HCT116 (cell line): Measurements from ENCODE around the gene ENOX1. TPM values are rescaled to one million over a fixed set of nuclear protein-coding genes. Genes with fewer than 3 reads are reported as not detected.

ENCODE experiments used
- ATAC-seq: fragments of 200-7000 bp; cut with Tn5 transposase; 2 replicates; pipeline ENCODE4 v1.9.1; 2020; ENCODE audit warnings: mild to moderate bottlenecking, moderate library complexity
- BruUV-seq: library from RNA; stranded (reverse); fragments of 400-500 nt; replicated peaks from 2 replicates; lab custom pipeline; 2021; lab: Mats Ljungman, UMichigan
- CTCF ChIA-PET: fragments of 300-600 bp; sonication (Branson Sonifier 250); formaldehyde crosslinking; loops from one replicate; lab custom pipeline; 2021; ENCODE audit warnings: antibody characterized with exemption; lab: Charles Lee
- POLR2A ChIA-PET: fragments of 300-600, 350-600 bp; sonication (Branson Sonifier 250); formaldehyde crosslinking; loops from one replicate; lab custom pipeline; 2021; ENCODE audit warnings: antibody characterized with exemption; lab: Charles Lee
- RAD21 ChIA-PET, 2 experiments: fragments of 300-600 bp; sonication (Branson Sonifier 250); formaldehyde crosslinking; loops; one replicate each; lab custom pipeline; 2023; ENCODE audit warnings: low total read pairs in 2 of 2; ENCODE audit not compliant: uncharacterized antibody in 2 of 2, unreplicated experiment in 2 of 2, low non-redundant PET in 1 of 2; lab: Charles Lee
- DNase-seq: peaks from one replicate; pipeline ENCODE4 v3.0.0-alpha.2; 2010; ENCODE audit warnings: low read depth, low spot score
- H2AFZ ChIP-seq: fragments of 200-600 bp; shearing (Covaris generic), sonication (generic); 2 replicates; pipeline ENCODE4 v1.6.1; 2017; ENCODE audit warnings: low read depth, mixed run types, mixed read lengths, antibody characterized with exemption, low read length; ENCODE audit not compliant: poor library complexity, severe bottlenecking
- H3K27ac ChIP-seq: 2 replicates; pipeline ENCODE4 v1.5.1; 2012; ENCODE audit warnings: low read depth, low read length
- H3K27me3 ChIP-seq: fragments of 200-600 bp; sonication (generic); 2 replicates; pipeline ENCODE4 v1.6.1; 2016; ENCODE audit warnings: mixed run types, low read length, mixed read lengths; ENCODE audit not compliant: insufficient read depth
- H3K36me3 ChIP-seq, 2 experiments: fragments of 200-500 bp in 1 of 2; fragments of 200-600 bp in 1 of 2; sonication (Bioruptor generic) in 1 of 2; sonication (generic) in 1 of 2; 2 replicates each; pipeline versions ENCODE4 v1.5.1 to v1.6.1; 2014 to 2016; ENCODE audit warnings: low read length in 2 of 2, inconsistent platforms in 1 of 2, mixed read lengths in 1 of 2, mixed run types in 1 of 2; ENCODE audit not compliant: insufficient read depth in 2 of 2, control insufficient read depth in 1 of 2
- H3K4me1 ChIP-seq, 2 experiments: fragments of 200-600 bp in 1 of 2; sonication (generic) in 1 of 2; 2 replicates each; pipeline versions ENCODE4 v1.5.1 to v1.6.1; 2012 to 2017; ENCODE audit warnings: low read length in 2 of 2, inconsistent platforms in 1 of 2, mild to moderate bottlenecking in 1 of 2, mixed read lengths in 1 of 2, mixed run types in 1 of 2, moderate library complexity in 1 of 2; ENCODE audit not compliant: insufficient read depth in 2 of 2, control insufficient read depth in 1 of 2
- H3K4me2 ChIP-seq: fragments of 200-600 bp; sonication (generic); 2 replicates; pipeline ENCODE4 v1.6.1; 2017; ENCODE audit warnings: mixed run types, low read length, mixed read lengths
- H3K4me3 ChIP-seq, 2 experiments: fragments of 200-600 bp in 1 of 2; sonication (generic) in 1 of 2; replicated peaks in 1 of 2; 2 replicates each; pipeline ENCODE4 v1.5.1; 2011 to 2016; ENCODE audit warnings: low read length in 2 of 2, control low read depth in 1 of 2, low read depth in 1 of 2, mild to moderate bottlenecking in 1 of 2, mixed read lengths in 1 of 2, mixed run types in 1 of 2
- H3K79me2 ChIP-seq: fragments of 200-600 bp; sonication (generic); 2 replicates; pipeline ENCODE4 v1.6.1; 2017; ENCODE audit warnings: mild to moderate bottlenecking, mixed run types, low read length, moderate library complexity, mixed read lengths; ENCODE audit not compliant: insufficient read depth
- H3K9ac ChIP-seq: fragments of 200-600 bp; sonication (generic); 2 replicates; pipeline ENCODE4 v1.6.1; 2016; ENCODE audit warnings: low read length, mixed read lengths
- H3K9me2 ChIP-seq: fragments of 200-600 bp; sonication (generic), shearing (Covaris generic); 2 replicates; pipeline ENCODE4 v1.6.1; 2017; ENCODE audit warnings: mixed run types, mild to moderate bottlenecking, moderate library complexity; ENCODE audit not compliant: insufficient read depth
- H3K9me3 ChIP-seq, 2 experiments: fragments of 200-500 bp in 1 of 2; fragments of 200-600 bp in 1 of 2; sonication (Bioruptor generic) in 1 of 2; sonication (generic) in 1 of 2; 2 replicates each; pipeline ENCODE4 v1.6.1; 2014 to 2017; ENCODE audit warnings: low read length in 2 of 2, mixed read lengths in 2 of 2, inconsistent platforms in 1 of 2, low read depth in 1 of 2, mild to moderate bottlenecking in 1 of 2, mixed run types in 1 of 2, moderate library complexity in 1 of 2; ENCODE audit not compliant: control insufficient read depth in 1 of 2, insufficient read depth in 1 of 2
- H4K20me1 ChIP-seq: fragments of 200-600 bp; sonication (generic), shearing (Covaris generic); 2 replicates; pipeline ENCODE4 v1.6.1; 2017; ENCODE audit warnings: mixed run types, mild to moderate bottlenecking, moderate library complexity; ENCODE audit not compliant: insufficient read depth
- ATF3 ChIP-seq: IDR thresholded peaks from 2 replicates; pipeline ENCODE4 v1.6.1; 2012
- CBX3 ChIP-seq: IDR thresholded peaks from 2 replicates; pipeline ENCODE4 v1.6.1; 2012; ENCODE audit warnings: low read depth
- CEBPB ChIP-seq: IDR thresholded peaks from 2 replicates; pipeline ENCODE4 v1.6.1; 2012; ENCODE audit warnings: low read depth
- ELF1 ChIP-seq: IDR thresholded peaks from 2 replicates; pipeline ENCODE4 v1.6.1; 2012; ENCODE audit warnings: low read depth, borderline replicate concordance
- FOSL1 ChIP-seq: IDR thresholded peaks from 2 replicates; pipeline ENCODE4 v1.6.1; 2012; ENCODE audit warnings: low read depth
- JUND ChIP-seq: IDR thresholded peaks from 2 replicates; pipeline ENCODE4 v1.6.1; 2012
- MAX ChIP-seq: IDR thresholded peaks from 2 replicates; pipeline ENCODE4 v1.6.1; 2012
- RAD21 ChIP-seq: IDR thresholded peaks from 2 replicates; pipeline ENCODE4 v1.6.1; 2012; ENCODE audit warnings: low read depth, mild to moderate bottlenecking
- REST ChIP-seq: IDR thresholded peaks from 2 replicates; pipeline ENCODE4 v1.6.1; 2012; ENCODE audit warnings: low read depth
- SIN3A ChIP-seq: IDR thresholded peaks from 2 replicates; pipeline ENCODE4 v1.6.1; 2012; ENCODE audit warnings: low read depth
- SP1 ChIP-seq: IDR thresholded peaks from 2 replicates; pipeline ENCODE4 v1.6.1; 2012; ENCODE audit warnings: low read depth
- YY1 ChIP-seq: IDR thresholded peaks from 2 replicates; pipeline ENCODE4 v1.6.1; 2011; ENCODE audit warnings: low read length, low read depth, moderate library complexity, mild to moderate bottlenecking; ENCODE audit not compliant: insufficient replicate concordance; ENCODE audit errors: extremely low read depth
- ZBTB33 ChIP-seq: IDR thresholded peaks from 2 replicates; pipeline ENCODE4 v1.6.1; 2011; ENCODE audit warnings: mild to moderate bottlenecking, low read length, moderate library complexity; ENCODE audit not compliant: insufficient replicate concordance; ENCODE audit errors: extremely low read depth
- ZFX ChIP-seq: fragments of 450-650 bp; IDR thresholded peaks from 2 replicates; pipeline ENCODE4 v1.6.1; 2017
- intact Hi-C: fragments of 100-400 bp; cut with micrococcal nuclease; formaldehyde crosslinking; loops from 2 replicates; pipeline ENCODE4 v1.10.0; 2022
- total RNA-seq: library from RNA; stranded (reverse); gene quantifications from one replicate; pipeline ENCODE4 v1.2.1, GENCODE V29; 2021; ENCODE audit not compliant: unreplicated experiment

ENOX1 gene
- total RNA-seq, 1 experiment from 2014 or later: 4.5 TPM

GRCh38 chr13:43230989-43231388, 555.8 kb downstream of the ENOX1 start:
- Histone ChIP-seq H3K27ac (no peak overlapping the region), H3K79me2 (no peaks in the 10 kb centered on the region), H3K4me1 (no peaks in the 10 kb centered on the region), H3K4me3 (no peak overlapping the region), H2AFZ (no peak overlapping the region), H3K9me3 (no peaks in the 10 kb centered on the region), H3K27me3 (no peaks in the 10 kb centered on the region), H4K20me1 (no peaks in the 10 kb centered on the region), H3K9ac (no peak overlapping the region), H3K9me2 (no peaks in the 10 kb centered on the region), H3K36me3 (no peaks in the 10 kb centered on the region), H3K4me2 (no peak overlapping the region)
- TF ChIP-seq ZFX: no peak
- no peak for TF ChIP-seq YY1
- TF ChIP-seq REST: no peak
- TF ChIP-seq SIN3A: no peak
- TF ChIP-seq RAD21: no peak
- TF ChIP-seq JUND: no peak
- TF ChIP-seq CBX3: no peak
- TF ChIP-seq MAX: no peak
- no peak for TF ChIP-seq ZBTB33
- no peak for TF ChIP-seq ELF1
- no peak for TF ChIP-seq CEBPB
- no peak for TF ChIP-seq FOSL1
- TF ChIP-seq ATF3: no peak
- TF ChIP-seq SP1: no peak
- CTCF ChIA-PET: no interaction called here
- RAD21 ChIA-PET: no interaction called here
- POLR2A ChIA-PET: no interaction called here
- BruUV-seq: no TSS peak
- intact Hi-C loops: no loop called here
- ATAC-seq (no peak), DNase-seq (no peak)
